ENCODE measurements around the gene NIM1K.
"Not testable (repeated sequence)": the region's sequence is repeated elsewhere in the genome, so short reads cannot be mapped to it uniquely, and the experiment has no call there.

Gene NIM1K

GRCh38 chr5:43191740-43192557 lies at the start of gene NIM1K:
Gene NIM1K (plus strand): TSS chr5:43192225. CDS start chr5:43245776, 53,551 bp downstream.
- peak; percentile 1 for DNase-seq (ENCODE audit: low read depth)

- DNase-seq (ENCODE audit: low read depth): no peak
These were observed 47.0 kb upstream of the NIM1K start for GRCh38 chr5:43145071-43145470.

- no peak for DNase-seq (ENCODE audit: low read depth)
These were observed 45.1 kb upstream of the NIM1K start for GRCh38 chr5:43146958-43147357.

GRCh38 chr5:43148417-43148816 lies 43.6 kb upstream of the NIM1K start:
- DNase-seq (ENCODE audit: low read depth): no peak

GRCh38 chr5:43149231-43149630 lies 42.8 kb upstream of the NIM1K start:
- DNase-seq (ENCODE audit: low read depth): no peak

GRCh38 chr5:43150075-43150474 lies 42.0 kb upstream of the NIM1K start:
- DNase-seq (ENCODE audit: low read depth): no peak

- no peak for DNase-seq (ENCODE audit: low read depth)
These were observed 41.3 kb upstream of the NIM1K start for GRCh38 chr5:43150748-43151147.

GRCh38 chr5:43152946-43153345 lies 39.1 kb upstream of the NIM1K start:
- no peak for DNase-seq (ENCODE audit: low read depth)

- DNase-seq (ENCODE audit: low read depth): no peak
These were observed 37.6 kb upstream of the NIM1K start for GRCh38 chr5:43154469-43154868.

- DNase-seq (ENCODE audit: low read depth): no peak
These were observed 36.5 kb upstream of the NIM1K start for GRCh38 chr5:43155394-43156096.

- DNase-seq (ENCODE audit: low read depth): no peak
These were observed 35.6 kb upstream of the NIM1K start for GRCh38 chr5:43156388-43156787.

GRCh38 chr5:43157068-43157467 lies 35.0 kb upstream of the NIM1K start:
- no peak for DNase-seq (ENCODE audit: low read depth)

- DNase-seq (ENCODE audit: low read depth): peak; percentile 3
These were observed 30.8 kb upstream of the NIM1K start for GRCh38 chr5:43161244-43161643.

- not testable (repeated sequence) for DNase-seq (ENCODE audit: low read depth)
These were observed 27.2 kb upstream of the NIM1K start for GRCh38 chr5:43164801-43165200.

GRCh38 chr5:43165323-43165722 lies 26.7 kb upstream of the NIM1K start:
- no peak for DNase-seq (ENCODE audit: low read depth)

GRCh38 chr5:43168175-43168574 lies 23.9 kb upstream of the NIM1K start:
- DNase-seq (ENCODE audit: low read depth): no peak

GRCh38 chr5:43171451-43171850 lies 20.6 kb upstream of the NIM1K start:
- DNase-seq (ENCODE audit: low read depth): no peak

GRCh38 chr5:43171926-43172325 lies 20.1 kb upstream of the NIM1K start:
- DNase-seq (ENCODE audit: low read depth): no peak

- DNase-seq (ENCODE audit: low read depth): no peak
These were observed 19.2 kb upstream of the NIM1K start for GRCh38 chr5:43172779-43173178.

- DNase-seq (ENCODE audit: low read depth): no peak
These were observed 17.4 kb upstream of the NIM1K start for GRCh38 chr5:43174586-43174985.

GRCh38 chr5:43179836-43180235 lies 12.2 kb upstream of the NIM1K start:
- DNase-seq (ENCODE audit: low read depth): no peak

GRCh38 chr5:43182421-43182820 lies 9.6 kb upstream of the NIM1K start:
- no peak for DNase-seq (ENCODE audit: low read depth)

GRCh38 chr5:43183101-43183500 lies 8.9 kb upstream of the NIM1K start:
- not testable (repeated sequence) for DNase-seq (ENCODE audit: low read depth)
